Left hindlimb (tissue), 1 donor: ENCODE data around the gene SCNN1G.

Source experiments
- DNase-seq: peaks from one replicate; pipeline ENCODE4 v3.0.0-alpha.2; 2018

Gene SCNN1G

DNA sequence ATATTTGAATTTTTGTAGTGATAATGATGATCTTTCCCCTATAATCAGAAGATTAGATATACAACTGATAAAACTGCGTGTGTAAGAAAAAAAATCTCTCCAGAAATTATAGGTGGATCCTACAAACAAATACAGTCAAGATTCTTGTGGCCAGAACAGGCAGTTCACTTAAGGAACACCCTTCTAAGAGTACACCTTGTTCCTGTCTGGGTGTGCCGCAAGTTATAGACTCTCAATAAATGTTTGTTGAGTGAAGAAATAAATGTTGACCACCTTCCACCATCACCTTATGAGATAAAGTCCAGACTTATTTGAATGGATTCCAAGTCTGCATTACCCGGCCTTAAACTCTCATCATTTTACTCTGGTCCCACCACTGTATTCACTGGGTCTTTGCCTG is 73.9 kb downstream of the SCNN1G start:
- DNase-seq: no peak

GRCh38 chr16:23257682-23258081 is 75.1 kb downstream of the SCNN1G start:
- DNase-seq: no peak

GRCh38 chr16:23258919-23259237 is 76.3 kb downstream of the SCNN1G start:
- DNase-seq: no peak
